CD8-positive, alpha-beta memory T cell (primary cell): ENCODE data around the gene CD300H. TPM values are rescaled to one million over a fixed set of nuclear protein-coding genes. Genes with fewer than 3 reads are reported as not detected.
A peak's percentile ranks its signal among the peaks of the same experiment; 100 is the strongest.

Experiments
- CTCF ChIA-PET: fragments of 350-600 bp; sonication (Branson Sonifier 250); formaldehyde crosslinking; loops from one replicate; lab custom pipeline; 2021; ENCODE audit warnings: antibody characterized with exemption; lab: Charles Lee
- POLR2A ChIA-PET: fragments of 350-600 bp; sonication (Branson Sonifier 250); formaldehyde crosslinking; loops from one replicate; lab custom pipeline; 2021; ENCODE audit warnings: antibody characterized with exemption; lab: Charles Lee
- DNase-seq, 5 donors: peaks; one replicate each; pipeline versions ENCODE4 v3.0.0 to v3.0.0-alpha.2; 2020 to 2022; ENCODE audit warnings: mixed read lengths in 1 of 5
- H3K27ac ChIP-seq: one replicate; pipeline ENCODE4 v1.7.0; 2013; ENCODE audit warnings: low read depth, mild to moderate bottlenecking, low read length, moderate library complexity
- H3K27me3 ChIP-seq: 2 replicates; pipeline ENCODE4 v1.7.0; 2013; ENCODE audit warnings: low read length, mild to moderate bottlenecking; ENCODE audit not compliant: insufficient read depth, poor library complexity, severe bottlenecking
- H3K36me3 ChIP-seq: 2 replicates; pipeline ENCODE4 v1.7.0; 2013; ENCODE audit warnings: mild to moderate bottlenecking, low read length, moderate library complexity; ENCODE audit not compliant: insufficient read depth
- H3K4me1 ChIP-seq: 2 replicates; pipeline ENCODE4 v1.7.0; 2013; ENCODE audit warnings: mild to moderate bottlenecking, low read length, moderate library complexity; ENCODE audit not compliant: insufficient read depth
- H3K4me3 ChIP-seq: 2 replicates; pipeline ENCODE4 v1.7.0; 2013; ENCODE audit warnings: mild to moderate bottlenecking, low read length
- H3K9me3 ChIP-seq: 2 replicates; pipeline ENCODE4 v1.7.0; 2013; ENCODE audit warnings: mild to moderate bottlenecking, low read length
- H3K27ac Mint-ChIP-seq, 8 donors: one replicate each; pipeline ENCODE4 v1.8.0; 2020 to 2021; ENCODE audit warnings: mixed read lengths in 8 of 8, mild to moderate bottlenecking in 6 of 8, inconsistent platforms in 3 of 8, moderate library complexity in 3 of 8
- H3K27me3 Mint-ChIP-seq, 2 donors: one replicate each; pipeline ENCODE4 v1.8.0; 2020 to 2021; ENCODE audit warnings: mixed read lengths in 2 of 2, mild to moderate bottlenecking in 1 of 2, moderate library complexity in 1 of 2
- H3K36me3 Mint-ChIP-seq, 3 donors: one replicate each; pipeline ENCODE4 v1.8.0; 2020 to 2021; ENCODE audit warnings: mixed read lengths in 3 of 3, inconsistent platforms in 1 of 3, mild to moderate bottlenecking in 1 of 3
- H3K4me1 Mint-ChIP-seq, 3 donors: one replicate each; pipeline ENCODE4 v1.8.0; 2020 to 2021; ENCODE audit warnings: mixed read lengths in 3 of 3, inconsistent platforms in 1 of 3, mild to moderate bottlenecking in 1 of 3
- H3K4me3 Mint-ChIP-seq, 7 donors: one replicate each; pipeline ENCODE4 v1.8.0; 2020 to 2021; ENCODE audit warnings: mixed read lengths in 7 of 7, mild to moderate bottlenecking in 6 of 7, moderate library complexity in 4 of 7, inconsistent platforms in 2 of 7
- H3K9me3 Mint-ChIP-seq, 5 donors: one replicate each; pipeline ENCODE4 v1.8.0; 2020 to 2022; ENCODE audit warnings: mixed read lengths in 5 of 5, mild to moderate bottlenecking in 3 of 5, moderate library complexity in 2 of 5, inconsistent platforms in 1 of 5
- polyA plus RNA-seq: library from polyadenylated mRNA; unstranded; fragments of 300-500 nt; fragmentation: Illumina TruSeq; gene quantifications from one replicate; pipeline ENCODE4 v1.2.3, GENCODE V29; 2021
- total RNA-seq, 2 experiments: library from RNA; stranded (reverse); gene quantifications; one replicate each; pipeline ENCODE4 v1.2.3, GENCODE V29; 2021

CD300H gene
- total and polyA plus RNA-seq, 3 experiments from 2014 or later: not detected

- no peaks in the 10 kb centered on the region for H3K9me3 ChIP-seq
- ChIA-PET CTCF (interaction anchor here (0.8 to 1.1 kb wide), 2 partner anchors 149 to 172 kb away, joined by 3 read pairs; no protein-coding TSS in a partner anchor), POLR2A (no interaction called here)
- Mint-ChIP-seq H3K36me3 (no peaks in the 10 kb centered on the region), H3K27me3 (peaks cover 28 to 81% of the 10 kb centered on the region in 2 donors), H3K4me1 (peaks cover 3 to 5% (median 3%) of the 10 kb centered on the region in 3 donors), H3K27ac (no peak overlapping the region), H3K9me3 (peaks cover 0 to 2% (median 0%) of the 10 kb centered on the region in 5 donors), H3K4me3 (no peak overlapping the region)
- H3K4me3 ChIP-seq: no peak overlapping the region
- no peaks in the 10 kb centered on the region for H3K4me1 ChIP-seq
- no peak for DNase-seq
- H3K27me3 ChIP-seq: peaks cover 11% of the 10 kb centered on the region
- no peak overlapping the region for H3K27ac ChIP-seq
- H3K36me3 ChIP-seq: no peaks in the 10 kb centered on the region
Observed at GRCh38 chr17:74528491-74529199, 38.7 kb downstream of the CD300H start.

GRCh38 chr17:74527756-74528155, 39.6 kb downstream of the CD300H start:
- Histone ChIP-seq H3K27me3 (peaks cover 14% of the 10 kb centered on the region), H3K27ac (no peak overlapping the region), H3K9me3 (no peaks in the 10 kb centered on the region), H3K4me3 (no peak overlapping the region), H3K4me1 (no peaks in the 10 kb centered on the region), H3K36me3 (no peaks in the 10 kb centered on the region)
- H3K27ac Mint-ChIP-seq: no peak overlapping the region
- H3K4me1 Mint-ChIP-seq: peaks cover 0 to under 1% (median 0%) of the 10 kb centered on the region in 3 donors
- H3K36me3 Mint-ChIP-seq: no peaks in the 10 kb centered on the region
- no peak for DNase-seq
- ChIA-PET POLR2A (no interaction called here), CTCF (interaction anchor here (1.1 kb wide), 1 partner anchor 148 kb away, joined by 3 read pairs; no protein-coding TSS in a partner anchor)
- H3K4me3 Mint-ChIP-seq: no peak overlapping the region
- peaks cover 26 to 82% of the 10 kb centered on the region in 2 donors for H3K27me3 Mint-ChIP-seq
- H3K9me3 Mint-ChIP-seq: peaks cover 0 to 5% (median 5%) of the 10 kb centered on the region in 5 donors

- POLR2A ChIA-PET: no interaction called here
- CTCF ChIA-PET: no interaction called here
- peaks cover 0 to 5% (median 5%) of the 10 kb centered on the region in 5 donors for H3K9me3 Mint-ChIP-seq
- H3K27me3 Mint-ChIP-seq: peaks cover 26 to 82% of the 10 kb centered on the region in 2 donors
- no peak overlapping the region for H3K4me3 Mint-ChIP-seq
- H3K27ac Mint-ChIP-seq: no peak overlapping the region
- H3K4me1 Mint-ChIP-seq: no peaks in the 10 kb centered on the region
- DNase-seq: no peak
- peaks cover 14% of the 10 kb centered on the region for H3K27me3 ChIP-seq
- H3K36me3 Mint-ChIP-seq: no peaks in the 10 kb centered on the region
- H3K27ac ChIP-seq: no peak overlapping the region
- H3K4me1 ChIP-seq: no peaks in the 10 kb centered on the region
- no peaks in the 10 kb centered on the region for H3K36me3 ChIP-seq
- H3K4me3 ChIP-seq: no peak overlapping the region
- no peaks in the 10 kb centered on the region for H3K9me3 ChIP-seq
Observed at GRCh38 chr17:74527081-74527480, 40.2 kb downstream of the CD300H start.

GRCh38 chr17:74526681-74527080, 40.6 kb downstream of the CD300H start:
- Mint-ChIP-seq H3K4me1 (peaks cover 0 to 2% (median 0%) of the 10 kb centered on the region in 3 donors), H3K9me3 (peaks cover 0 to 5% (median 5%) of the 10 kb centered on the region in 5 donors), H3K27me3 (peaks cover 23 to 81% of the 10 kb centered on the region in 2 donors), H3K4me3 (no peak overlapping the region), H3K36me3 (no peaks in the 10 kb centered on the region), H3K27ac (no peak overlapping the region)
- Histone ChIP-seq H3K9me3 (no peaks in the 10 kb centered on the region), H3K36me3 (no peaks in the 10 kb centered on the region), H3K27me3 (peaks cover 14% of the 10 kb centered on the region), H3K27ac (no peak overlapping the region), H3K4me1 (no peaks in the 10 kb centered on the region), H3K4me3 (no peak overlapping the region)
- CTCF ChIA-PET: no interaction called here
- no peak for DNase-seq
- POLR2A ChIA-PET: no interaction called here

GRCh38 chr17:74525781-74526288, 41.5 kb downstream of the CD300H start:
- ChIA-PET POLR2A (no interaction called here), CTCF (no interaction called here)

GRCh38 chr17:74525465-74525725, 41.9 kb downstream of the CD300H start:
- Histone ChIP-seq H3K4me3 (no peak overlapping the region), H3K4me1 (no peaks in the 10 kb centered on the region), H3K36me3 (no peaks in the 10 kb centered on the region), H3K27ac (no peak overlapping the region), H3K9me3 (no peaks in the 10 kb centered on the region), H3K27me3 (peaks cover 14% of the 10 kb centered on the region)
- Mint-ChIP-seq H3K4me3 (no peak overlapping the region), H3K36me3 (no peaks in the 10 kb centered on the region), H3K27ac (no peak overlapping the region), H3K27me3 (peaks cover 21 to 79% of the 10 kb centered on the region in 2 donors), H3K4me1 (peaks cover 0 to 7% (median 5%) of the 10 kb centered on the region in 3 donors), H3K9me3 (peaks cover 0 to 5% (median 5%) of the 10 kb centered on the region in 5 donors)
- no peak for DNase-seq
- ChIA-PET CTCF (no interaction called here), POLR2A (no interaction called here)

More at GRCh38 chr17:74525781-74526288, 41.5 kb downstream of the CD300H start:
- Mint-ChIP-seq H3K9me3 (peaks cover 0 to 5% (median 5%) of the 10 kb centered on the region in 5 donors), H3K36me3 (no peaks in the 10 kb centered on the region), H3K27me3 (peaks cover 21 to 81% of the 10 kb centered on the region in 2 donors), H3K27ac (peak overlapping the region in 1 of 8 donors; percentile 92), H3K4me3 (no peak overlapping the region), H3K4me1 (peaks cover 0 to 7% (median 5%) of the 10 kb centered on the region in 3 donors)
- Histone ChIP-seq H3K4me1 (no peaks in the 10 kb centered on the region), H3K27ac (no peak overlapping the region), H3K9me3 (no peaks in the 10 kb centered on the region), H3K36me3 (no peaks in the 10 kb centered on the region), H3K4me3 (no peak overlapping the region), H3K27me3 (peaks cover 14% of the 10 kb centered on the region)
- no peak for DNase-seq

- Mint-ChIP-seq H3K27me3 (peaks cover 21 to 77% of the 10 kb centered on the region in 2 donors), H3K36me3 (no peaks in the 10 kb centered on the region), H3K4me1 (peaks cover 0 to 7% (median 7%) of the 10 kb centered on the region in 3 donors), H3K27ac (no peak overlapping the region), H3K9me3 (peaks cover 0 to 5% (median 5%) of the 10 kb centered on the region in 5 donors), H3K4me3 (no peak overlapping the region)
- Histone ChIP-seq H3K9me3 (no peaks in the 10 kb centered on the region), H3K36me3 (no peaks in the 10 kb centered on the region), H3K4me3 (no peak overlapping the region), H3K27me3 (peaks cover 14% of the 10 kb centered on the region), H3K4me1 (no peaks in the 10 kb centered on the region), H3K27ac (no peak overlapping the region)
- no peak for DNase-seq
- POLR2A ChIA-PET: no interaction called here
- CTCF ChIA-PET: no interaction called here
Observed at GRCh38 chr17:74524653-74525464, 42.5 kb downstream of the CD300H start.

- POLR2A ChIA-PET: no interaction called here
- no peak overlapping the region for H3K27ac ChIP-seq
- Mint-ChIP-seq H3K27me3 (peaks cover 22 to 75% of the 10 kb centered on the region in 2 donors), H3K9me3 (peaks cover 0 to 10% (median 5%) of the 10 kb centered on the region in 5 donors), H3K27ac (no peak overlapping the region), H3K4me3 (no peak overlapping the region), H3K36me3 (peaks cover 0 to 5% (median 1%) of the 10 kb centered on the region in 3 donors), H3K4me1 (peaks cover 0 to 7% (median 7%) of the 10 kb centered on the region in 3 donors)
- no peak for DNase-seq
- H3K4me1 ChIP-seq: no peaks in the 10 kb centered on the region
- peaks cover 14% of the 10 kb centered on the region for H3K27me3 ChIP-seq
- H3K36me3 ChIP-seq: no peaks in the 10 kb centered on the region
- H3K4me3 ChIP-seq: no peak overlapping the region
- CTCF ChIA-PET: no interaction called here
- H3K9me3 ChIP-seq: no peaks in the 10 kb centered on the region
Observed at GRCh38 chr17:74523308-74523707, 44.0 kb downstream of the CD300H start.
